Ectodermal cell (in vitro differentiated cells): ENCODE measurements around the gene CENPT.

Experiments
- H3K27ac ChIP-seq: 2 replicates; pipeline ENCODE4 v1.7.0; 2013; ENCODE audit warnings: mild to moderate bottlenecking, low read depth, low read length; ENCODE audit not compliant: insufficient read depth, poor library complexity, severe bottlenecking
- H3K27me3 ChIP-seq: 2 replicates; pipeline ENCODE4 v1.7.0; 2013; ENCODE audit warnings: mild to moderate bottlenecking, low read length; ENCODE audit not compliant: insufficient read depth, control insufficient read depth, poor library complexity, severe bottlenecking
- H3K36me3 ChIP-seq: one replicate; pipeline ENCODE4 v1.7.0; 2013; ENCODE audit warnings: low read length; ENCODE audit not compliant: control insufficient read depth, insufficient read depth
- H3K4me1 ChIP-seq: one replicate; pipeline ENCODE4 v1.7.0; 2013; ENCODE audit warnings: low read length; ENCODE audit not compliant: control insufficient read depth, insufficient read depth
- H3K4me3 ChIP-seq: 2 replicates; pipeline ENCODE4 v1.7.0; 2013; ENCODE audit warnings: low read depth, low read length, control low read depth; ENCODE audit not compliant: insufficient read depth
- H3K9me3 ChIP-seq: 2 replicates; pipeline ENCODE4 v1.7.0; 2013; ENCODE audit warnings: mild to moderate bottlenecking, low read length, moderate library complexity; ENCODE audit not compliant: control insufficient read depth
- WGBS, 2 experiments: methylation state at CpG; one replicate each; pipeline ENCODE4 v1.1.7; 2013; ENCODE audit warnings: missing lambda C conversion rate in 2 of 2; 5-methylcytosine and 5-hydroxymethylcytosine counted together

The CENPT gene

GRCh38 chr16:67848118-67848517 is 625 bp upstream of the CENPT start:
- Histone ChIP-seq H3K36me3 (no peaks in the 10 kb centered on the region), H3K4me1 (peaks cover 28% of the 10 kb centered on the region), H3K27ac (no peak overlapping the region), H3K27me3 (no peaks in the 10 kb centered on the region), H3K4me3 (peak overlapping the region; percentile 100), H3K9me3 (no peaks in the 10 kb centered on the region)
- WGBS, 2 experiments, result 93 to 95% methylated on average over 11 of the region's 11 CpGs

- no peaks in the 10 kb centered on the region for H3K36me3 ChIP-seq
- peak within 1 kb of the TSS; percentile 65 for H3K27ac ChIP-seq
- H3K4me1 ChIP-seq, result peaks cover 29% of the 10 kb centered on the region
- peak within 1 kb of the TSS; percentile 100 for H3K4me3 ChIP-seq
- H3K9me3 ChIP-seq, result no peaks in the 10 kb centered on the region
- 1% methylated on average over 57 of the region's 57 CpGs for WGBS, 2 experiments
- no peaks in the 10 kb centered on the region for H3K27me3 ChIP-seq
Observed at GRCh38 chr16:67846320-67847063, 1.0 kb downstream of the CENPT start, which contains the start of gene NUTF2. Gene NUTF2 (plus strand): TSS chr16:67846933. CDS start chr16:67865131, 18,198 bp downstream.

GRCh38 chr16:67846063-67846319 is 1.5 kb downstream of the CENPT start:
- Histone ChIP-seq H3K27ac (peak overlapping the region; percentile 65), H3K4me1 (peaks cover 29% of the 10 kb centered on the region), H3K27me3 (no peaks in the 10 kb centered on the region), H3K4me3 (peak overlapping the region; percentile 100), H3K36me3 (no peaks in the 10 kb centered on the region), H3K9me3 (no peaks in the 10 kb centered on the region)
- 47 to 56% methylated on average over 2 of the region's 2 CpGs for WGBS, 2 experiments

- H3K4me1 ChIP-seq, result peaks cover 29% of the 10 kb centered on the region
- H3K27ac ChIP-seq, result no peak overlapping the region
- H3K27me3 ChIP-seq, result no peaks in the 10 kb centered on the region
- H3K4me3 ChIP-seq, result peak overlapping the region; percentile 100
- no peaks in the 10 kb centered on the region for H3K9me3 ChIP-seq
- no peaks in the 10 kb centered on the region for H3K36me3 ChIP-seq
- 83 to 87% methylated on average over 5 of the region's 5 CpGs for WGBS, 2 experiments
Observed at GRCh38 chr16:67845291-67846062, 2.0 kb downstream of the CENPT start.

- H3K4me3 ChIP-seq, result no peak overlapping the region
- no peaks in the 10 kb centered on the region for H3K36me3 ChIP-seq
- peaks cover 29% of the 10 kb centered on the region for H3K4me1 ChIP-seq
- no peak overlapping the region for H3K27ac ChIP-seq
- H3K27me3 ChIP-seq, result no peaks in the 10 kb centered on the region
- H3K9me3 ChIP-seq, result no peaks in the 10 kb centered on the region
- 85% methylated on average over 4 of the region's 4 CpGs for WGBS, 2 experiments
Observed at GRCh38 chr16:67844497-67844896, 3.0 kb downstream of the CENPT start.

- Histone ChIP-seq H3K4me1 (peaks cover 29% of the 10 kb centered on the region), H3K9me3 (no peaks in the 10 kb centered on the region), H3K36me3 (no peaks in the 10 kb centered on the region), H3K4me3 (peak overlapping the region; percentile 97), H3K27me3 (no peaks in the 10 kb centered on the region), H3K27ac (peak overlapping the region; percentile 42)
- 25 to 29% methylated on average over 11 of the region's 11 CpGs for WGBS, 2 experiments
Observed at GRCh38 chr16:67843343-67843765, 4.1 kb downstream of the CENPT start.

- Histone ChIP-seq H3K27ac (peak overlapping the region; percentile 42), H3K9me3 (no peaks in the 10 kb centered on the region), H3K4me3 (peak overlapping the region; percentile 97), H3K36me3 (no peaks in the 10 kb centered on the region), H3K27me3 (no peaks in the 10 kb centered on the region), H3K4me1 (peaks cover 23% of the 10 kb centered on the region)
- 1% methylated on average over 67 of the region's 67 CpGs for WGBS, 2 experiments
Observed at GRCh38 chr16:67842509-67843342, 4.8 kb downstream of the CENPT start.

GRCh38 chr16:67841816-67842508 is 5.5 kb downstream of the CENPT start, which contains the start of gene THAP11:
Gene THAP11 (plus strand): TSS chr16:67842320. CDS start chr16:67842555, 235 bp downstream.
- Histone ChIP-seq H3K27me3 (no peaks in the 10 kb centered on the region), H3K9me3 (no peaks in the 10 kb centered on the region), H3K27ac (peak within 1 kb of the TSS; percentile 42), H3K36me3 (no peaks in the 10 kb centered on the region), H3K4me1 (peaks cover 23% of the 10 kb centered on the region), H3K4me3 (peak within 1 kb of the TSS; percentile 97)
- WGBS, 2 experiments, result 1% methylated on average over 83 of the region's 83 CpGs

- Histone ChIP-seq H3K4me3 (peak overlapping the region; percentile 97), H3K27ac (peak overlapping the region; percentile 17), H3K27me3 (no peaks in the 10 kb centered on the region), H3K36me3 (no peaks in the 10 kb centered on the region), H3K9me3 (no peaks in the 10 kb centered on the region), H3K4me1 (peaks cover 23% of the 10 kb centered on the region)
- WGBS, 2 experiments, result 67 to 69% methylated on average over 17 of the region's 17 CpGs
Observed at GRCh38 chr16:67841198-67841815, 6.2 kb downstream of the CENPT start.
